Liver (tissue), 9 donors: ENCODE data around the gene LMNTD2. TPM values are rescaled to one million over a fixed set of nuclear protein-coding genes. Genes with fewer than 3 reads are reported as not detected.

Source experiments
- DNase-seq: peaks from one replicate; pipeline ENCODE4 v3.0.0-alpha.2; 2017; ENCODE audit warnings: low spot score
- H3K27ac ChIP-seq, 2 donors: one replicate each; pipeline ENCODE4 v1.7.0; 2013; ENCODE audit warnings: inconsistent platforms in 2 of 2, low read length in 2 of 2, control low read depth in 1 of 2, low read depth in 1 of 2, mild to moderate bottlenecking in 1 of 2
- H3K27me3 ChIP-seq, 4 donors: one replicate each; pipeline versions ENCODE4 v1.6.1 to v1.7.0; 2013; ENCODE audit warnings: low read length in 3 of 4, inconsistent platforms in 1 of 4, mild to moderate bottlenecking in 1 of 4, moderate library complexity in 1 of 4; ENCODE audit not compliant: control insufficient read depth in 4 of 4, insufficient read depth in 4 of 4
- H3K36me3 ChIP-seq, 4 donors: one replicate each; pipeline versions ENCODE4 v1.6.1 to v1.7.0; 2013; ENCODE audit warnings: low read length in 3 of 4, mild to moderate bottlenecking in 3 of 4, low read depth in 1 of 4, moderate library complexity in 1 of 4; ENCODE audit not compliant: control insufficient read depth in 4 of 4, insufficient read depth in 3 of 4
- H3K4me1 ChIP-seq, 4 donors: one replicate each; pipeline versions ENCODE4 v1.6.1 to v1.7.0; 2013; ENCODE audit warnings: low read length in 3 of 4, mild to moderate bottlenecking in 3 of 4, moderate library complexity in 1 of 4; ENCODE audit not compliant: control insufficient read depth in 4 of 4, insufficient read depth in 4 of 4
- H3K4me3 ChIP-seq, 3 donors: one replicate each; pipeline versions ENCODE4 v1.6.1 to v1.7.0; 2013; ENCODE audit warnings: low read length in 3 of 3, control low read depth in 1 of 3, low read depth in 1 of 3, mild to moderate bottlenecking in 1 of 3
- H3K9ac ChIP-seq, 2 donors: one replicate each; pipeline ENCODE4 v1.7.0; 2013; ENCODE audit warnings: low read length in 2 of 2, mild to moderate bottlenecking in 2 of 2, moderate library complexity in 2 of 2, control low read depth in 1 of 2, low read depth in 1 of 2
- H3K9me3 ChIP-seq, 4 donors: one replicate each; pipeline versions ENCODE4 v1.6.1 to v1.7.0; 2013; ENCODE audit warnings: low read length in 3 of 4; ENCODE audit not compliant: control insufficient read depth in 4 of 4
- ATF3 ChIP-seq: IDR thresholded peaks from 2 replicates; pipeline ENCODE4 v1.6.1; 2016; ENCODE audit warnings: antibody characterized with exemption
- CTCF ChIP-seq: fragments of 150-350 bp; IDR thresholded peaks from 2 replicates; pipeline ENCODE4 v1.5.1; 2017; ENCODE audit warnings: improper control_type of control experiment, low read depth, low read length; ENCODE audit not compliant: missing input control
- EGR1 ChIP-seq, 2 donors: IDR thresholded peaks; 2 replicates each; pipeline ENCODE4 v1.6.1; 2016 to 2018; ENCODE audit warnings: antibody characterized with exemption in 2 of 2, low read depth in 2 of 2
- FOXA1 ChIP-seq: IDR thresholded peaks from 2 replicates; pipeline ENCODE4 v1.6.1; 2016; ENCODE audit warnings: antibody characterized with exemption
- FOXA2 ChIP-seq: IDR thresholded peaks from 2 replicates; pipeline ENCODE4 v1.6.1; 2016; ENCODE audit warnings: antibody characterized with exemption
- GABPA ChIP-seq, 2 donors: IDR thresholded peaks in 1 of 2; conservative IDR thresholded peaks in 1 of 2; 2 replicates each; pipeline ENCODE4 v1.6.1; 2016; ENCODE audit warnings: antibody characterized with exemption in 2 of 2, mild to moderate bottlenecking in 1 of 2, moderate library complexity in 1 of 2
- HNF4A ChIP-seq, 2 donors: conservative IDR thresholded peaks; 2 replicates each; pipeline ENCODE4 v1.6.1; 2016; ENCODE audit warnings: antibody characterized with exemption in 2 of 2, mild to moderate bottlenecking in 2 of 2
- HNF4G ChIP-seq: IDR thresholded peaks from 2 replicates; pipeline ENCODE4 v1.6.1; 2016; ENCODE audit warnings: antibody characterized with exemption
- JUND ChIP-seq, 2 donors: IDR thresholded peaks; 2 replicates each; pipeline ENCODE4 v1.6.1; 2016; ENCODE audit warnings: antibody characterized with exemption in 2 of 2
- MAX ChIP-seq: IDR thresholded peaks from 2 replicates; pipeline ENCODE4 v1.6.1; 2016; ENCODE audit warnings: antibody characterized with exemption
- NR2F2 ChIP-seq: IDR thresholded peaks from 2 replicates; pipeline ENCODE4 v1.6.1; 2016; ENCODE audit warnings: antibody characterized with exemption
- RAD21 ChIP-seq, 2 donors: IDR thresholded peaks; 2 replicates each; pipeline ENCODE4 v1.6.1; 2016; ENCODE audit warnings: antibody characterized with exemption in 2 of 2, mild to moderate bottlenecking in 2 of 2
- REST ChIP-seq: IDR thresholded peaks from 2 replicates; pipeline ENCODE4 v1.6.1; 2016; ENCODE audit warnings: antibody characterized with exemption, mild to moderate bottlenecking
- RXRA ChIP-seq, 2 donors: IDR thresholded peaks; 2 replicates each; pipeline ENCODE4 v1.6.1; 2017 to 2018; ENCODE audit warnings: antibody characterized with exemption in 2 of 2, mild to moderate bottlenecking in 1 of 2
- SP1 ChIP-seq: IDR thresholded peaks from 2 replicates; pipeline ENCODE4 v1.6.1; 2018; ENCODE audit warnings: antibody characterized with exemption, mild to moderate bottlenecking
- TAF1 ChIP-seq: conservative IDR thresholded peaks from 2 replicates; pipeline ENCODE4 v1.6.1; 2016; ENCODE audit warnings: antibody characterized with exemption, mild to moderate bottlenecking
- YY1 ChIP-seq: IDR thresholded peaks from 2 replicates; pipeline ENCODE4 v1.6.1; 2016; ENCODE audit warnings: antibody characterized with exemption, mild to moderate bottlenecking
- ZBTB33 ChIP-seq: IDR thresholded peaks from 2 replicates; pipeline ENCODE4 v1.6.1; 2016; ENCODE audit warnings: antibody characterized with exemption
- WGBS: extraction: QIAGEN DNeasy Blood & Tissue Kit; methylation state at CpG from one replicate; pipeline ENCODE4 v1.1.7; 2013; 5-methylcytosine and 5-hydroxymethylcytosine counted together
- polyA plus RNA-seq, 2 donors: library from polyadenylated mRNA; stranded (reverse) in 1 of 2; unstranded in 1 of 2; fragments of 200-250 nt in 1 of 2; fragments of >200 nt in 1 of 2; fragmentation: Nextera tagmentation in 1 of 2; extraction: Ambion mirVana in 1 of 2; gene quantifications; one replicate each; pipeline versions ENCODE4 v1.2.1 to v1.2.3, GENCODE V29; 2013 to 2015
- total RNA-seq, 2 donors: library from RNA; depleted of rRNA; stranded (reverse); fragments of >200 nt; gene quantifications; one replicate each; pipeline ENCODE4 v1.2.3, GENCODE V29; 2014
- donor health status: healthy.
- donor health status: healthy.
- donor health status: healthy.
- donor health status: healthy.
- donor health status: healthy.

The LMNTD2 gene
- total and polyA plus RNA-seq, 4 donors: 1.2 to 4.6 (median 2.3) TPM

- H3K27ac ChIP-seq: no peak overlapping the region
- H3K4me3 ChIP-seq: no peak overlapping the region
- peaks cover 11 to 35% (median 23%) of the 10 kb centered on the region in 4 donors for H3K4me1 ChIP-seq
- no peaks in the 10 kb centered on the region for H3K9me3 ChIP-seq
- DNase-seq: no peak
- H3K36me3 ChIP-seq: peaks cover 0 to 8% (median 6%) of the 10 kb centered on the region in 4 donors
- no peaks in the 10 kb centered on the region for H3K27me3 ChIP-seq
- 88% methylated on average over 12 of the region's 12 CpGs for WGBS
- TF ChIP-seq ATF3 (no peak), ZBTB33 (no peak), RAD21 (IDR thresholded peaks at IDR 0.05) (no peak), FOXA1 (no peak)
- no peak overlapping the region for H3K9ac ChIP-seq
Observed at GRCh38 chr11:565921-566509, 5.5 kb upstream of the LMNTD2 start.

- H3K27ac ChIP-seq: no peak overlapping the region
- H3K27me3 ChIP-seq: no peaks in the 10 kb centered on the region
- H3K4me3 ChIP-seq: no peak overlapping the region
- peaks cover 19 to 43% (median 29%) of the 10 kb centered on the region in 4 donors for H3K4me1 ChIP-seq
- peaks cover 0 to 8% (median 6%) of the 10 kb centered on the region in 4 donors for H3K36me3 ChIP-seq
- no peaks in the 10 kb centered on the region for H3K9me3 ChIP-seq
- TF ChIP-seq HNF4A (conservative IDR thresholded peaks at IDR 0.05) (no peak), TAF1 (no peak), MAX (no peak), REST (no peak), GABPA (IDR thresholded peaks at IDR 0.05 in 1 of 2, conservative IDR thresholded peaks at IDR 0.05 in 1 of 2) (no peak), RAD21 (IDR thresholded peaks at IDR 0.05) (no peak), YY1 (no peak), FOXA1 (no peak), EGR1 (IDR thresholded peaks at IDR 0.05; ENCODE audit: low read depth in 2 of 2) (no peak), ATF3 (no peak), FOXA2 (no peak), JUND (IDR thresholded peaks at IDR 0.05) (no peak), CTCF (no peak), RXRA (IDR thresholded peaks at IDR 0.05) (no peak), NR2F2 (no peak), SP1 (no peak), ZBTB33 (no peak), HNF4G (no peak)
- H3K9ac ChIP-seq: no peak overlapping the region
- no peak for DNase-seq
- 87% methylated on average over 12 of the region's 12 CpGs for WGBS
Observed at GRCh38 chr11:563812-564578, 3.5 kb upstream of the LMNTD2 start.
